Esophagus squamous epithelium (tissue), 4 donors: Measurements from ENCODE around the gene NSMCE3.

Experiments
- CTCF ChIP-seq, 6 experiments: fragments of 450-650 bp in 4 of 6; fragments of 200-600 bp in 2 of 6; sonication (generic) in 2 of 6; IDR thresholded peaks; one replicate each; pipeline ENCODE4 v1.5.1; 2016 to 2019; ENCODE audit warnings: antibody characterized with exemption in 6 of 6, mild to moderate bottlenecking in 4 of 6, moderate library complexity in 4 of 6
- POLR2A ChIP-seq, 4 donors: fragments of 450-650 bp; IDR thresholded peaks; one replicate each; pipeline ENCODE4 v1.6.1; 2017; ENCODE audit warnings: antibody characterized with exemption in 4 of 4, mild to moderate bottlenecking in 4 of 4, moderate library complexity in 3 of 4

GRCh38 chr15:29263289-29263688 lies 6.3 kb downstream of the NSMCE3 start:
- no peak for TF ChIP-seq CTCF (IDR thresholded peaks at IDR 0.05)
- no peak for TF ChIP-seq POLR2A (IDR thresholded peaks at IDR 0.05)
